ENCODE results near the gene HAPLN2. TPM values are rescaled to one million over a fixed set of nuclear protein-coding genes. Genes with fewer than 3 reads are reported as not detected.

HAPLN2 gene
- total and polyA plus RNA-seq, 2 of the 8 experiments (the other 6 are each of a cell fraction or from before 2014, with no cell fraction given), result 0.19 to 0.51 TPM

GRCh38 chr1:156629823-156630449, 10.7 kb downstream of the HAPLN2 start:
- Histone ChIP-seq H3K27me3 (replicated peaks in 1 of 4; ENCODE audit: control insufficient read depth in 3 of 4, extremely low read depth in 1 of 4, insufficient read depth in 3 of 4, low read length in 3 of 4) (peaks cover 9 to 21% (median 12%) of the 10 kb centered on the region in 4 experiments; a peak in 6 of 7 replicates), H3K56ac (replicated peaks; ENCODE audit: insufficient read length, low read depth, low read length) (no peak overlapping the region), H3K4me2 (ENCODE audit: insufficient read depth in 1 of 2, low read depth in 2 of 2, low read length in 2 of 2) (no peak overlapping the region), H4K91ac (replicated peaks; ENCODE audit: insufficient read length, low read length) (no peak overlapping the region), H3K14ac (ENCODE audit: insufficient read length) (no peak overlapping the region), H3K4ac (replicated peaks; ENCODE audit: insufficient read length, low read depth, low read length) (no peak overlapping the region), H2AFZ (ENCODE audit: low read length) (no peak overlapping the region), H3K4me3 (ENCODE audit: extremely low read depth in 1 of 4, insufficient read depth in 2 of 4, low read depth in 3 of 4, low read length in 4 of 4) (no peak overlapping the region), H2BK120ac (replicated peaks; ENCODE audit: low read depth, low read length) (no peak overlapping the region), H3K27ac (ENCODE audit: low read depth, low read length) (no peak overlapping the region), H2BK12ac (ENCODE audit: low read depth, low read length) (no peak overlapping the region), H2BK15ac (ENCODE audit: low read length) (no peak overlapping the region), H4K8ac (ENCODE audit: extremely low read depth, insufficient read depth, low read length) (no peak overlapping the region), H3K4me1 (replicated peaks in 1 of 4; ENCODE audit: control insufficient read depth in 3 of 4, insufficient read depth in 4 of 4, low read length in 3 of 4) (peaks cover 0 to 7% (median 2%) of the 10 kb centered on the region in 4 experiments; a peak in 5 of 7 replicates), H4K20me1 (replicated peaks in 1 of 2; ENCODE audit: control insufficient read depth in 1 of 2, insufficient read depth in 2 of 2, low read length in 2 of 2) (peaks cover 0 to 1% of the 10 kb centered on the region in 2 experiments), H4K5ac (ENCODE audit: insufficient read length, low read depth, low read length) (no peak overlapping the region), H3K79me2 (ENCODE audit: control insufficient read depth in 1 of 2, insufficient read depth in 2 of 2, low read length in 2 of 2) (no peaks in the 10 kb centered on the region), H2BK20ac (ENCODE audit: low read length) (no peak overlapping the region), H3K9me3 (ENCODE audit: insufficient read depth in 2 of 2, low read depth in 1 of 2, low read length in 1 of 2) (no peaks in the 10 kb centered on the region), H3K23me2 (ENCODE audit: low read depth, low read length) (peaks cover 8% of the 10 kb centered on the region; the same call in 1 of the 2 replicates), H3K36me3 (ENCODE audit: control insufficient read depth in 2 of 4, insufficient read depth in 4 of 4, low read length in 3 of 4) (no peaks in the 10 kb centered on the region; a peak in 1 of 8 replicates), H3K9ac (replicated peaks in 1 of 4; ENCODE audit: extremely low read depth in 1 of 4, low read depth in 3 of 4, low read length in 3 of 4) (no peak overlapping the region), H3K79me1 (ENCODE audit: low read depth, low read length) (no peaks in the 10 kb centered on the region; the same call in 1 of the 2 replicates), H2AK5ac (ENCODE audit: low read depth, low read length) (no peak overlapping the region), H2BK5ac (ENCODE audit: low read depth, low read length) (no peak overlapping the region), H3K18ac (ENCODE audit: extremely low read depth, low read length) (no peak overlapping the region), H3K23ac (ENCODE audit: insufficient read length) (no peak overlapping the region)
- no peak for TF ChIP-seq SUZ12 (IDR thresholded peaks at IDR 0.05; ENCODE audit: low read length)
- TF ChIP-seq ATF3 (IDR thresholded peaks at IDR 0.05; ENCODE audit: insufficient read depth, low read depth, low read length), result no peak
- no peak for TF ChIP-seq SIN3A (conservative IDR thresholded peaks at IDR 0.05 in 1 of 2, IDR thresholded peaks at IDR 0.05 in 1 of 2; ENCODE audit: low read depth in 1 of 2, low read length in 2 of 2)
- no peak for TF ChIP-seq POLR2AphosphoS5 (IDR thresholded peaks at IDR 0.05; ENCODE audit: low read depth, low read length)
- CTCF ChIA-PET (ENCODE audit: partially characterized antibody), result interaction anchor here (0.6 to 43.0 kb wide), 8 partner anchors 9 to 96 kb away, joined by 3 to 868 read pairs (median 48); partner anchors contain the start of genes BCAN, CRABP2, HAPLN2 and NES
- POLR2A ChIA-PET (ENCODE audit: partially characterized antibody), result interaction anchor here (1.2 to 1.5 kb wide), 3 partner anchors 11 to 52 kb away, joined by 3 to 4 read pairs (median 4); partner anchors contain the start of gene HAPLN2
- FAIRE-seq, result no peak
- 89% methylated on average over 8 of the region's 8 CpGs; no CpG with 5 or more reads in 1 of the 2 experiments for WGBS, 2 experiments (ENCODE audit: extremely low coverage in 1 of 2, insufficient coverage in 1 of 2, insufficient read length in 1 of 2, insufficient replicate concordance in 2 of 2, low coverage in 1 of 2, low lambda C conversion rate in 2 of 2, missing lambda C conversion rate in 1 of 2)
- DNase-seq (ENCODE audit: low read depth in 1 of 2, low spot score in 2 of 2), result no peak

All from H1 (cell line).